ENCODE measurements around the gene REEP3. TPM values are rescaled to one million over a fixed set of nuclear protein-coding genes. Genes with fewer than 3 reads are reported as not detected.

The REEP3 gene
- total and polyA plus RNA-seq, 2 of the 8 experiments (the other 6 are each of a cell fraction or from before 2014, with no cell fraction given), result 5.8 to 31.5 TPM

DNA sequence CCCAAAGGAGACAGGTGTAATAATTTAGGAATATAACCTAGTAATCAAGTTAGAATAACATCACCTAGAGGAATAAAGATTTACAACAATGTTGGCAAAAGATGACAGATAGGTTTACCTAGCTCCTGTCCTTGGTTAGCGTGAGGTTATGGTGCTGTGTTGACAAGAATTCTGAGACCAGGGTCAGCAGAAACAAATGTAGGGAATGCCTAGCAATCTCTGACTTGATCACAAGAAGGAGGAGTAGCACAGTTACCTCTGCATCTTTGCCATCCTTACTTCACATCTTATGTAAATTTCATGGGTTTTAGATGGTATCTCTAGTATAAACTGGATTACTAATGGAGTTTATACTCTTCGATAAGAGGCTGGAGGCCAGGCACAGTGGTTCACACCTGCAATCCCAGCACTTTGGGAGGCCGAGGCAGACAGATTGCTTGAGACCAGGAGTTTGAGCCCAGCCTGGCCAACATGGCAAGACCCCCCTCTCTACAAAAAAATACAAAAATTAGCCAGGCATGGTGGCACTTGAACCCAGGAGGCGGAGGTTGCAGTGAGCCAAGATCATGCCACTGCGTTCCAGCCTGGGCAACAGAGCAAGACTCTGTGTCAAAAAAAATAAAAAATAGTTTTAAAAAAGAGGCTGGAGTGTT is 37.1 kb downstream of the REEP3 start:
- H3K4me1 ChIP-seq (replicated peaks in 1 of 4; ENCODE audit: control insufficient read depth in 3 of 4, insufficient read depth in 4 of 4, low read length in 3 of 4), result peaks cover 0 to 2% (median 0%) of the 10 kb centered on the region in 4 experiments; a peak in 1 of 7 replicates
- ChIA-PET CTCF (ENCODE audit: partially characterized antibody) (no interaction called here), POLR2A (ENCODE audit: partially characterized antibody) (interaction anchor here (1.1 kb wide), 1 partner anchor 12 kb away, joined by 4 read pairs; no protein-coding TSS in a partner anchor)
- FAIRE-seq (no peak), DNase-seq (ENCODE audit: low read depth in 1 of 2, low spot score in 2 of 2) (no peak)
- no peak overlapping the region for H3K14ac ChIP-seq (ENCODE audit: insufficient read length)
- no peak overlapping the region for H2BK15ac ChIP-seq (ENCODE audit: low read length)
- no peak overlapping the region for H3K56ac ChIP-seq (replicated peaks; ENCODE audit: insufficient read length, low read depth, low read length)
- H3K4me3 ChIP-seq (ENCODE audit: extremely low read depth in 1 of 4, insufficient read depth in 2 of 4, low read depth in 3 of 4, low read length in 4 of 4), result no peak overlapping the region
- no peaks in the 10 kb centered on the region for H3K23me2 ChIP-seq (ENCODE audit: low read depth, low read length)
- peaks cover 0 to 68% of the 10 kb centered on the region in 2 experiments; a peak in 2 of 4 replicates for H3K79me2 ChIP-seq (ENCODE audit: control insufficient read depth in 1 of 2, insufficient read depth in 2 of 2, low read length in 2 of 2)
- H4K5ac ChIP-seq (ENCODE audit: insufficient read length, low read depth, low read length), result no peak overlapping the region
- H3K4ac ChIP-seq (replicated peaks; ENCODE audit: insufficient read length, low read depth, low read length), result no peak overlapping the region
- no peak overlapping the region for H2AFZ ChIP-seq (ENCODE audit: low read length)
- WGBS, 2 experiments (ENCODE audit: extremely low coverage in 1 of 2, insufficient coverage in 1 of 2, insufficient read length in 1 of 2, insufficient replicate concordance in 2 of 2, low coverage in 1 of 2, low lambda C conversion rate in 2 of 2, missing lambda C conversion rate in 1 of 2), result 89% methylated on average over 5 of the region's 5 CpGs; no CpG with 5 or more reads in 1 of the 2 experiments
- no peak overlapping the region for H3K18ac ChIP-seq (ENCODE audit: extremely low read depth, low read length)
- no peak overlapping the region for H2BK20ac ChIP-seq (ENCODE audit: low read length)
- H3K27me3 ChIP-seq (replicated peaks in 1 of 4; ENCODE audit: control insufficient read depth in 3 of 4, extremely low read depth in 1 of 4, insufficient read depth in 3 of 4, low read length in 3 of 4), result no peaks in the 10 kb centered on the region
- no peak overlapping the region for H3K4me2 ChIP-seq (ENCODE audit: insufficient read depth in 1 of 2, low read depth in 2 of 2, low read length in 2 of 2)
- H2AK5ac ChIP-seq (ENCODE audit: low read depth, low read length), result no peak overlapping the region
- H4K20me1 ChIP-seq (replicated peaks in 1 of 2; ENCODE audit: control insufficient read depth in 1 of 2, insufficient read depth in 2 of 2, low read length in 2 of 2), result no peaks in the 10 kb centered on the region
- H3K23ac ChIP-seq (ENCODE audit: insufficient read length), result no peak overlapping the region
- H2BK12ac ChIP-seq (ENCODE audit: low read depth, low read length), result no peak overlapping the region
- no peak overlapping the region for H4K91ac ChIP-seq (replicated peaks; ENCODE audit: insufficient read length, low read length)
- no peaks in the 10 kb centered on the region for H3K36me3 ChIP-seq (ENCODE audit: control insufficient read depth in 2 of 4, insufficient read depth in 4 of 4, low read length in 3 of 4)
- H3K27ac ChIP-seq (ENCODE audit: low read depth, low read length), result no peak overlapping the region
- no peaks in the 10 kb centered on the region for H3K9me3 ChIP-seq (ENCODE audit: insufficient read depth in 2 of 2, low read depth in 1 of 2, low read length in 1 of 2)
- H4K8ac ChIP-seq (ENCODE audit: extremely low read depth, insufficient read depth, low read length), result no peak overlapping the region
- peaks cover 6% of the 10 kb centered on the region; the same call in 1 of the 2 replicates for H3K79me1 ChIP-seq (ENCODE audit: low read depth, low read length)
- no peak overlapping the region for H3K9ac ChIP-seq (replicated peaks in 1 of 4; ENCODE audit: extremely low read depth in 1 of 4, low read depth in 3 of 4, low read length in 3 of 4)
- H2BK5ac ChIP-seq (ENCODE audit: low read depth, low read length), result no peak overlapping the region
- no peak overlapping the region for H2BK120ac ChIP-seq (replicated peaks; ENCODE audit: low read depth, low read length)
- TF ChIP-seq, protein P1, sequence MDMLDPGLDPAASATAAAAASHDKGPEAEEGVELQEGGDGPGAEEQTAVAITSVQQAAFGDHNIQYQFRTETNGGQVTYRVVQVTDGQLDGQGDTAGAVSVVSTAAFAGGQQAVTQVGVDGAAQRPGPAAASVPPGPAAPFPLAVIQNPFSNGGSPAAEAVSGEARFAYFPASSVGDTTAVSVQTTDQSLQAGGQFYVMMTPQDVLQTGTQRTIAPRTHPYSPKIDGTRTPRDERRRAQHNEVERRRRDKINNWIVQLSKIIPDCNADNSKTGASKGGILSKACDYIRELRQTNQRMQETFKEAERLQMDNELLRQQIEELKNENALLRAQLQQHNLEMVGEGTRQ (IDR thresholded peaks at IDR 0.05; ENCODE audit: low read length), result no peak
- no peak for TF ChIP-seq TAF7 (optimal IDR thresholded peaks at IDR 0.05; ENCODE audit: borderline replicate concordance, low read depth, low read length)
- no peak for TF ChIP-seq KDM4A (IDR thresholded peaks at IDR 0.05; ENCODE audit: low read depth, low read length, severe bottlenecking)
- TF ChIP-seq NANOG (IDR thresholded peaks at IDR 0.05; ENCODE audit: insufficient read depth, low read depth, low read length, poor library complexity, severe bottlenecking), result no peak
- no peak for TF ChIP-seq GABPA (IDR thresholded peaks at IDR 0.05; ENCODE audit: borderline replicate concordance, insufficient read depth, low read length)
- TF ChIP-seq SRF (IDR thresholded peaks at IDR 0.05; ENCODE audit: low read depth, low read length), result no peak
- TF ChIP-seq RBBP5 (IDR thresholded peaks at IDR 0.05; ENCODE audit: borderline replicate concordance, low read depth, low read length), result no peak
- TF ChIP-seq RAD21 (IDR thresholded peaks at IDR 0.05 in 1 of 2, conservative IDR thresholded peaks at IDR 0.05 in 1 of 2; ENCODE audit: low read depth in 2 of 2, low read length in 2 of 2), result no peak
- TF ChIP-seq RFX5 (IDR thresholded peaks at IDR 0.05; ENCODE audit: borderline replicate concordance, low read depth, low read length), result no peak
- TF ChIP-seq TAF1 (IDR thresholded peaks at IDR 0.05; ENCODE audit: low read depth, low read length), result no peak
- no peak for TF ChIP-seq SP2 (IDR thresholded peaks at IDR 0.05; ENCODE audit: low read length)

Data from H1 (cell line).